ENCODE measurements around the gene INF2. TPM values are rescaled to one million over a fixed set of nuclear protein-coding genes. Genes with fewer than 3 reads are reported as not detected.

INF2 gene
- total and polyA plus RNA-seq, 9 of the 15 experiments (the other 6 are each of a cell fraction or from before 2014, with no cell fraction given): 0.56 to 31.3 (median 7.8) TPM

DNA sequence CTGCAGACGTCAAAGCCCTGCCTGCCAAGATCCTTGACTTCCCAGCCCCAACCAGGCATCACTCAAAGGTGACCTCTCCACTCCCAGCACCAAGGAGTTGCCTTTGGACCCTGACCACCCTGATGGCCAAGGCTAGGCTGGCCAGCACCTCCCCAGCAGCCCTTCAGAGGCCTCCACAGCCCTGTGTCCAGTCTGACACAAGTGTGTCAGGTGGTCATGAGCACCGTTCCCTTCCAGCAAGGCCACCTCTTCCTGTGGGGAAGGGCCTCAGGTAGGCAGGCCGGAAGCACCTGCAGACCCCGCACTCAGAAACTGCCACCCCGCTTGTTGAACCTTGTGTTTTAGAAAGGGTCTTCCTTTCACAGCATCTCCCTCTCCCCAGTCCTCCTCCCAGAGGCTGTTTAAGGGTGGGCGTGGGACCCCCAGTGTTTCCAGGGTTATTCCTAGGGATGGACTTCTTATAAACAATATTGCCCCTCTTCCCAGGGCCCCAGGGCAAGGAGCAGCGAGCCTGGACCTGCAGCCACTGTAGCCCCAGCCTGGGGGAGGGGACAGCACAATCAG is 13.2 kb upstream of the INF2 start:
- no peak for TF ChIP-seq RBBP5 (IDR thresholded peaks at IDR 0.05; ENCODE audit: borderline replicate concordance, insufficient read depth, low read length, poor library complexity, severe bottlenecking)
- TF ChIP-seq ZNF184 (CRISPR knock-in tag; IDR thresholded peaks at IDR 0.05): no peak
- TF ChIP-seq PHTF2 (CRISPR knock-in tag; IDR thresholded peaks at IDR 0.05): no peak
- H3K9me3 ChIP-seq (replicated peaks; ENCODE audit: control insufficient read depth, insufficient read depth, low read depth, low read length): no peaks in the 10 kb centered on the region
- no peak overlapping the region for H3K27ac ChIP-seq (ENCODE audit: extremely low read depth, low read depth, low read length)
- no peaks in the 10 kb centered on the region for H3K9me1 ChIP-seq (ENCODE audit: control insufficient read depth, insufficient read depth, low read length)
- in situ Hi-C loops (cut with MboI): no loop called here
- no peak overlapping the region for H3K4me2 ChIP-seq (ENCODE audit: insufficient read depth, low read length)
- peaks cover 2 to 7% of the 10 kb centered on the region in 2 experiments; a peak in 3 of 5 replicates for H3K27me3 ChIP-seq (ENCODE audit: control insufficient read depth in 2 of 2, insufficient read depth in 2 of 2, low read length in 2 of 2)
- ATAC-seq: no peak
- H2AFZ ChIP-seq (ENCODE audit: low read depth, low read length): peak overlapping the region; percentile 72; the same call in 1 of the 2 replicates
- ChIA-PET POLR2A (no interaction called here), CTCF (ENCODE audit: low intra/inter-chr PET ratio) (no interaction called here)
- no peak overlapping the region for H3K4me3 ChIP-seq
- no peak for DNase-seq (ENCODE audit: extremely low read depth in 1 of 4, low spot score in 3 of 4)
- H3K79me2 ChIP-seq (ENCODE audit: control insufficient read depth, insufficient read depth, low read length): no peaks in the 10 kb centered on the region
- BruUV-seq (replicated peaks): no TSS peak
- intact Hi-C loops (cut with micrococcal nuclease): no loop called here
- no peak for FAIRE-seq
- no peaks in the 10 kb centered on the region for H4K20me1 ChIP-seq (replicated peaks; ENCODE audit: control insufficient read depth, insufficient read depth, low read length)
- H3K36me3 ChIP-seq (ENCODE audit: control insufficient read depth, insufficient read depth, low read length): no peaks in the 10 kb centered on the region
- peak overlapping the region in 1 of 2 experiments; percentile 77; a peak in 3 of 4 replicates for H3K9ac ChIP-seq (ENCODE audit: insufficient read depth in 1 of 2, low read depth in 2 of 2, low read length in 2 of 2)
- H3K4me1 ChIP-seq (replicated peaks in 1 of 2; ENCODE audit: control insufficient read depth in 2 of 2, insufficient read depth in 2 of 2, low read length in 2 of 2): peaks cover 32 to 56% of the 10 kb centered on the region in 2 experiments
- WGBS (ENCODE audit: insufficient coverage, low coverage, missing lambda C conversion rate): 66% methylated on average over 7 of the region's 7 CpGs

DNA sequence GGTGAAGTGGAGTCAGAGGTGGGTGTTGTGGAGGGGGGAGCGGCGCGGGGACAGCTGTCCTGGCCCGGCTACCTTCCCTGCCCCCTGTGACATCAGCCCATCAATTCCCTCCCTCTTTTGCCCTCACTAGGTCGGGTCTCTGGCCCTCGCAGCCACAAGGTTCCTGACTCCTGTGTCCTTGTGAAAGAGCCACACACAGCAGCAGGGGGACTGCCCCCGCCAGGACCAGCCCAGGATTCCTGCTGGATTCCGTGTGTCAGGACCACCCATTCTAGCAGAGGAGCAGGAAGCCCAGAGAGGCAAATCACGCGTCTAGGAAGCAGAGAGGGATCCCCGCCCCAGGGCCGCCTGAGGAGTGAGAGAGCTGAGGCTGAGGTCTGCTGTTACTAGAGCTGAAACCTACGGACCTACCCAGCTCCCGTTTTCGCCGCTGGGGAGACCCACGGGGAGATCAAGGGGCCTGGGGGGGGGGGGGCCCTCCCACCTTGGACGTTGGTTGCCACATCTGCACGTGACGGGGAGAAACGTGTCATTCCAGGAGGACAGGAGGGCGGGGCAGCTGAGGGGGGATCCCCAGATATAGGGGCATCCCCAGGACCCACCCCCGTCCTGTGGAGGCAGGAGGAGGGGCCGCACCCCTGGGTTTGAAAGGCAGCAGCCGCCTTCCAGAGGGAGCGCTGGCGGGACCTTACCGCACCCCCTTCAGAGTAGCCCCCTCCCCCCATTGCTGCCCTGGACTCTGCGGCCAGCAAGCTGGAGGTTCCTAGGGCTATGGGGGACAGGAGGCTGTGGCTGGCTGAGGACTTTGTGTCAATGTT is 12.5 kb upstream of the INF2 start:
- Histone ChIP-seq H3K36me3 (ENCODE audit: control insufficient read depth, insufficient read depth, low read length) (no peaks in the 10 kb centered on the region), H3K27me3 (ENCODE audit: control insufficient read depth in 2 of 2, insufficient read depth in 2 of 2, low read length in 2 of 2) (peaks cover 0 to 4% of the 10 kb centered on the region in 2 experiments; a peak in 1 of 5 replicates), H3K9me1 (ENCODE audit: control insufficient read depth, insufficient read depth, low read length) (no peaks in the 10 kb centered on the region), H2AFZ (ENCODE audit: low read depth, low read length) (peak overlapping the region; percentile 91), H4K20me1 (replicated peaks; ENCODE audit: control insufficient read depth, insufficient read depth, low read length) (no peaks in the 10 kb centered on the region), H3K4me3 (no peak overlapping the region), H3K4me2 (ENCODE audit: insufficient read depth, low read length) (peak overlapping the region; percentile 71), H3K79me2 (ENCODE audit: control insufficient read depth, insufficient read depth, low read length) (no peaks in the 10 kb centered on the region), H3K4me1 (replicated peaks in 1 of 2; ENCODE audit: control insufficient read depth in 2 of 2, insufficient read depth in 2 of 2, low read length in 2 of 2) (peaks cover 34 to 63% of the 10 kb centered on the region in 2 experiments), H3K27ac (ENCODE audit: extremely low read depth, low read depth, low read length) (peak overlapping the region; percentile 94), H3K9ac (ENCODE audit: insufficient read depth in 1 of 2, low read depth in 2 of 2, low read length in 2 of 2) (peak overlapping the region; percentile 81 to 91), H3K9me3 (replicated peaks; ENCODE audit: control insufficient read depth, insufficient read depth, low read depth, low read length) (no peaks in the 10 kb centered on the region)
- FAIRE-seq: no peak
- DNase-seq (ENCODE audit: extremely low read depth in 1 of 4, low spot score in 3 of 4): peak in 2 of 4 experiments; percentile 33 to 36
- POLR2A ChIA-PET: interaction anchor here (0.7 to 2.9 kb wide), 3 partner anchors 10 to 165 kb away, joined by 4 to 12 read pairs (median 5); no protein-coding TSS in a partner anchor
- CTCF ChIA-PET (ENCODE audit: low intra/inter-chr PET ratio): no interaction called here
- intact Hi-C loops (cut with micrococcal nuclease): no loop called here
- WGBS (ENCODE audit: insufficient coverage, low coverage, missing lambda C conversion rate): 34% methylated on average over 6 of the region's 29 CpGs
- ATAC-seq: no peak
- BruUV-seq (replicated peaks): no TSS peak
- in situ Hi-C loops (cut with MboI): no loop called here
- TF ChIP-seq CBX1 (IDR thresholded peaks at IDR 0.05; ENCODE audit: low read depth) (no peak; the same call in 1 of the 2 replicates), NFE2L1 (tag; IDR thresholded peaks at IDR 0.05; ENCODE audit: borderline replicate concordance, low read depth) (no peak), NR4A1 (CRISPR knock-in tag; IDR thresholded peaks at IDR 0.05) (no peak), NR4A1 (tag; IDR thresholded peaks at IDR 0.05) (no peak), ZNF444 (CRISPR knock-in tag; IDR thresholded peaks at IDR 0.05) (no peak)
- TF ChIP-seq, protein P1, sequence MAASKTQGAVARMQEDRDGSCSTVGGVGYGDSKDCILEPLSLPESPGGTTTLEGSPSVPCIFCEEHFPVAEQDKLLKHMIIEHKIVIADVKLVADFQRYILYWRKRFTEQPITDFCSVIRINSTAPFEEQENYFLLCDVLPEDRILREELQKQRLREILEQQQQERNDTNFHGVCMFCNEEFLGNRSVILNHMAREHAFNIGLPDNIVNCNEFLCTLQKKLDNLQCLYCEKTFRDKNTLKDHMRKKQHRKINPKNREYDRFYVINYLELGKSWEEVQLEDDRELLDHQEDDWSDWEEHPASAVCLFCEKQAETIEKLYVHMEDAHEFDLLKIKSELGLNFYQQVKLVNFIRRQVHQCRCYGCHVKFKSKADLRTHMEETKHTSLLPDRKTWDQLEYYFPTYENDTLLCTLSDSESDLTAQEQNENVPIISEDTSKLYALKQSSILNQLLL (CRISPR knock-in tag; IDR thresholded peaks at IDR 0.05; ENCODE audit: borderline replicate concordance): no peak
- TF ChIP-seq, protein P2, sequence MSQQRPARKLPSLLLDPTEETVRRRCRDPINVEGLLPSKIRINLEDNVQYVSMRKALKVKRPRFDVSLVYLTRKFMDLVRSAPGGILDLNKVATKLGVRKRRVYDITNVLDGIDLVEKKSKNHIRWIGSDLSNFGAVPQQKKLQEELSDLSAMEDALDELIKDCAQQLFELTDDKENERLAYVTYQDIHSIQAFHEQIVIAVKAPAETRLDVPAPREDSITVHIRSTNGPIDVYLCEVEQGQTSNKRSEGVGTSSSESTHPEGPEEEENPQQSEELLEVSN (IDR thresholded peaks at IDR 0.05; ENCODE audit: borderline replicate concordance in 1 of 2, extremely low read depth in 1 of 2, insufficient read depth in 1 of 2, insufficient read length in 1 of 2, low read depth in 1 of 2, low read length in 1 of 2, poor library complexity in 1 of 2, severe bottlenecking in 1 of 2): peak in 1 of 2 experiments; percentile 6

Data from K562 (cell line).